Measurements from ENCODE around the gene PHAX. TPM values are rescaled to one million over a fixed set of nuclear protein-coding genes. Genes with fewer than 3 reads are reported as not detected.

Gene PHAX, protein sequence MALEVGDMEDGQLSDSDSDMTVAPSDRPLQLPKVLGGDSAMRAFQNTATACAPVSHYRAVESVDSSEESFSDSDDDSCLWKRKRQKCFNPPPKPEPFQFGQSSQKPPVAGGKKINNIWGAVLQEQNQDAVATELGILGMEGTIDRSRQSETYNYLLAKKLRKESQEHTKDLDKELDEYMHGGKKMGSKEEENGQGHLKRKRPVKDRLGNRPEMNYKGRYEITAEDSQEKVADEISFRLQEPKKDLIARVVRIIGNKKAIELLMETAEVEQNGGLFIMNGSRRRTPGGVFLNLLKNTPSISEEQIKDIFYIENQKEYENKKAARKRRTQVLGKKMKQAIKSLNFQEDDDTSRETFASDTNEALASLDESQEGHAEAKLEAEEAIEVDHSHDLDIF
- total RNA-seq (2022; extraction: Qiagen RNA extraction) = 49.1 to 70.9 TPM (median 49.6 TPM) in 5 replicates

DNA sequence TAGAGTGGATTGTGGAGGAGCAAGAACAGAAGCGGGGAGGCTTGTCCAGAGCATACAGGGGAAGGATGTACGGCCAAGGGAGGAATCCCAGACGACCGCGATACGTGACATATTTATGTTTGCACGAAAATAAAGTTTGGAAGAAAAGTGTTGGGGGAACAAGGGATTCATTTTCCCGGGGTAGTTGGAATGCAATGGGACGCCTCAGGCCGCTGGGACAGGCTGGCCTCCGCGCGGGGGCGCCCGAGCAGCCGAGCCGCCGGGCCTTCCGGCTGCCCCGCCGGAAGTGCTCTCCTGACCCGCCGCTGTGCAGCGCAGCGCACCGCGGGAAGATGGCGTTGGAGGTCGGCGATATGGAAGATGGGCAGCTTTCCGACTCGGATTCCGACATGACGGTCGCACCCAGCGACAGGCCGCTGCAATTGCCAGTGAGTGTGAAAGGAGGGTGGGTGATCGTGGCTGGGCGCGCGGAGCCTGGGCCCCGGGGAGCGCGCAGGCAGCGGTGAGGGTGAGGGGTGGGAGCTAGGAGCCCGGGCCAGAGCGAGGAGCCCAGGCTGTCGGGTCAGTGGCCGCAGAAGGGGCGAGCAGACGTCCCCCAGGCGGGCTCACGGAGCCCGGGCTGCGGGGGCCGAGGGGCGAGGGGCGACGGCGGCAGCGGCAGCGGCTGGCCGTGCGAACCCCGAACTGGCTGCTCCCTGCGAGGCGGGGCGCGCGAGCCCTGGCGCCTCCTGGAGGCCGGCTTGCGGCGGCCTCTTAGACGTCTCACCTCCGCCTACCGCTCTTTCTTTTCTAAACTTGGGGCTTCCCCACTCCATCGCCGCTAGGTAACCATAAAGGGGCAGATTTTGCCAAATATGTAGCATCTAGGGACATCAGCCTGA is at the start of gene PHAX:
PHAX (plus strand) TSS at position 317 of the 881 bp plus-strand sequence; CDS start at position 333, 16 bp downstream.

DNA sequence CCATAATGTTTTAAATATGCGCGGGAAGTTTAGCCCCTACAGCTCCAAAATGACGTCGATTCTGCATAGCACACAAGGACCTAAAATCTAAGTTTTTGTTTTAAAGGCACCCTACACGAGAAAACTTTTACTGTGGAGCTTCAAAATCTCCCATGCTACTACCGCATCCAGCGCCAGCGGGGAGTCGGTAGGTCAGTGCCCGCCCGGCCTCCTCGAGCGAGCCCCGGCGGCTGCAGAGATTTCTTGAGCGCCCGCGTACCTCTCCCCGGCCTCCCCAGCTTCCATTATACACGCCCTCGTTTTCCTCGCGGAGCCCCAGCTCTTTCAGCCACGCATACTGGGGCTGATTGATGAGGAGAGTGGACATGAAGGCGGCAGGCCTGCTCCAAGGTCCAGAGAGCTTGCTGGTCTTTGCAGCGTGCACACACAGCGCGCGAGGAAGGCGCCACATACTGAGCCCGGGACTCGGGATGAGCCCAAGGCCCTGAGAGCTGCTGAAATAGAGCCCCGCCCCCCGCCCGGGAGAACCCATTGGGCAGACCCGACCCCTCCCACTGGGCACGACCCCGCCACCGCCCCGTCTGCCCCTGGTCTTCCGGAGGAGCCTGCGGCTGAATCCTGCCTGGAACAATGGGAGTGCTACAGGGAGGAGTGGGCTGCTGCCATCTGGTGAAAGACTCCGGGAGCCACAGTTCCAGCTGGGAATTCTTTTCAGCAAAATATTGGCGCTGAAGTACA is 5.8 kb upstream of the PHAX start, which contains the start of gene ALDH7A1:
ALDH7A1 (minus strand) TSS at position 472 of the 738 bp plus-strand sequence; CDS start at position 451, 21 bp downstream.

Other genes with a start within 250 kb of the PHAX start
- gene GRAMD2B, start 177.5 kb upstream of the PHAX start, total RNA-seq (2022; extraction: Qiagen RNA extraction) = 0.79 to 2.2 TPM (median 1.0 TPM) in 5 replicates
- 70.8 to 75.2 TPM (median 72.2 TPM) in 5 replicates for gene ALDH7A1, start 5.7 kb upstream of the PHAX start, total RNA-seq (2022; extraction: Qiagen RNA extraction)
- gene LMNB1, start 176.2 kb downstream of the PHAX start, total RNA-seq (2022; extraction: Qiagen RNA extraction) = 53.6 to 77.2 TPM (median 55.2 TPM) in 5 replicates

Data from A549 treated with AZD2906 at 1 μM for 4 hours (cell line).